ENCODE data around the gene USP47.
"Not testable (repeated sequence)": the region's sequence is repeated elsewhere in the genome, so short reads cannot be mapped to it uniquely, and the experiment has no call there.

USP47 gene

GRCh38 chr11:11831406-11831805 lies 10.4 kb upstream of the USP47 start:
- DNase-seq (ENCODE audit: low spot score) = not testable (repeated sequence)

GRCh38 chr11:11836676-11837231 lies 5.0 kb upstream of the USP47 start:
- DNase-seq (ENCODE audit: low spot score) = no peak

- no peak for DNase-seq (ENCODE audit: low spot score)
Measured at GRCh38 chr11:11839718-11840117, 2.1 kb upstream of the USP47 start.

GRCh38 chr11:11841116-11841722 lies 553 bp upstream of the USP47 start:
- DNase-seq (ENCODE audit: low spot score) = peak; percentile 47

- DNase-seq (ENCODE audit: low spot score) = peak; percentile 58
Measured at GRCh38 chr11:11842421-11843008, 743 bp downstream of the USP47 start.

GRCh38 chr11:11843211-11843621 lies 1.4 kb downstream of the USP47 start:
- peak; percentile 25 for DNase-seq (ENCODE audit: low spot score)

GRCh38 chr11:11843642-11844041 lies 1.9 kb downstream of the USP47 start:
- no peak for DNase-seq (ENCODE audit: low spot score)

- DNase-seq (ENCODE audit: low spot score) = no peak
Measured at GRCh38 chr11:11844272-11844671, 2.5 kb downstream of the USP47 start.

- DNase-seq (ENCODE audit: low spot score) = no peak
Measured at GRCh38 chr11:11845071-11845470, 3.3 kb downstream of the USP47 start.

GRCh38 chr11:11845551-11845950 lies 3.8 kb downstream of the USP47 start:
- no peak for DNase-seq (ENCODE audit: low spot score)

GRCh38 chr11:11847082-11847481 lies 5.3 kb downstream of the USP47 start:
- no peak for DNase-seq (ENCODE audit: low spot score)

- peak; percentile 32 for DNase-seq (ENCODE audit: low spot score)
Measured at GRCh38 chr11:11848891-11849746, 7.3 kb downstream of the USP47 start.

GRCh38 chr11:11850668-11851067 lies 8.9 kb downstream of the USP47 start:
- no peak for DNase-seq (ENCODE audit: low spot score)

GRCh38 chr11:11856638-11857037 lies 14.9 kb downstream of the USP47 start:
- DNase-seq (ENCODE audit: low spot score) = no peak

GRCh38 chr11:11857769-11858168 lies 16.0 kb downstream of the USP47 start:
- no peak for DNase-seq (ENCODE audit: low spot score)

GRCh38 chr11:11858676-11859075 lies 16.9 kb downstream of the USP47 start:
- DNase-seq (ENCODE audit: low spot score) = no peak

- DNase-seq (ENCODE audit: low spot score) = no peak
Measured at GRCh38 chr11:11860103-11860979, 18.6 kb downstream of the USP47 start.

- no peak for DNase-seq (ENCODE audit: low spot score)
Measured at GRCh38 chr11:11862999-11863398, 21.2 kb downstream of the USP47 start.

- no peak for DNase-seq (ENCODE audit: low spot score)
Measured at GRCh38 chr11:11864332-11864731, 22.6 kb downstream of the USP47 start.

- DNase-seq (ENCODE audit: low spot score) = no peak
Measured at GRCh38 chr11:11864803-11865202, 23.0 kb downstream of the USP47 start.

GRCh38 chr11:11865449-11865848 lies 23.7 kb downstream of the USP47 start:
- DNase-seq (ENCODE audit: low spot score) = no peak

- DNase-seq (ENCODE audit: low spot score) = no peak
Measured at GRCh38 chr11:11866203-11866602, 24.4 kb downstream of the USP47 start.

Measured in HuH-7 (cell line).